ENCODE measurements around the gene C9orf43. TPM values are rescaled to one million over a fixed set of nuclear protein-coding genes. Genes with fewer than 3 reads are reported as not detected.

Gene C9orf43
- 0.15 and 0.32 TPM in 2 replicates for total RNA-seq

GRCh38 chr9:113410207-113410864, at the start of gene C9orf43, which contains the start of gene POLE3:
Gene C9orf43 (plus strand): TSS chr9:113410747. CDS start chr9:113413494, 2,747 bp downstream.
Gene POLE3 (minus strand): TSS chr9:113410675. CDS start chr9:113410293, 382 bp downstream.

GRCh38 chr9:113376634-113377567, 33.6 kb upstream of the C9orf43 start, which contains the start of gene HDHD3:
Gene HDHD3 (minus strand): TSS chr9:113376986. CDS start chr9:113374354, 2,632 bp downstream.

GRCh38 chr9:113401027-113401792, 9.3 kb upstream of the C9orf43 start, which contains the start of gene ALAD:
Gene ALAD (minus strand): TSS chr9:113401284. CDS start chr9:113393559, 7,725 bp downstream.

GRCh38 chr9:113463418-113464285, 53.1 kb downstream of the C9orf43 start, which contains the start of gene RGS3:
Gene RGS3 (plus strand): TSS chr9:113463727. CDS start chr9:113463803, 76 bp downstream.

Other genes with a start within 250 kb of the C9orf43 start
- 9.7 and 17.0 TPM in 2 replicates for gene FKBP15, start 189.5 kb upstream of the C9orf43 start, total RNA-seq
- gene SLC31A1, start 189.2 kb upstream of the C9orf43 start, total RNA-seq = 14.6 and 21.3 TPM in 2 replicates
- gene CDC26, start 135.2 kb upstream of the C9orf43 start, total RNA-seq = 76.7 and 98.0 TPM in 2 replicates
- gene PRPF4, start 135.1 kb upstream of the C9orf43 start, total RNA-seq = 27.0 and 38.0 TPM in 2 replicates
- gene RNF183, start 107.4 kb upstream of the C9orf43 start, total RNA-seq = not detected in 2 replicates
- gene WDR31, start 70.5 kb upstream of the C9orf43 start, total RNA-seq = 0.32 and 0.46 TPM in 2 replicates
- gene BSPRY, start 61.2 kb upstream of the C9orf43 start, total RNA-seq = not detected in 2 replicates
- 7.8 and 8.8 TPM in 2 replicates for gene HDHD3, start 33.8 kb upstream of the C9orf43 start, total RNA-seq
- gene ALAD, start 9.5 kb upstream of the C9orf43 start, total RNA-seq = 14.3 and 15.2 TPM in 2 replicates
- gene POLE3, start 72 bp upstream of the C9orf43 start, total RNA-seq = 63.0 and 91.5 TPM in 2 replicates
- gene RGS3, start 53.0 kb downstream of the C9orf43 start, total RNA-seq = 321 and 369 TPM in 2 replicates

Data from epithelial cell of umbilical artery (primary cell).